NAMALWA (cell line): ENCODE measurements around the gene VEGFA.

Source experiments
- DNase-seq: peaks from one replicate; pipeline ENCODE4 v3.0.0-alpha.2; 2015; ENCODE audit warnings: low spot score

Gene VEGFA

GRCh38 chr6:43738877-43739641 is 31.0 kb upstream of the VEGFA start:
- DNase-seq = no peak

DNA sequence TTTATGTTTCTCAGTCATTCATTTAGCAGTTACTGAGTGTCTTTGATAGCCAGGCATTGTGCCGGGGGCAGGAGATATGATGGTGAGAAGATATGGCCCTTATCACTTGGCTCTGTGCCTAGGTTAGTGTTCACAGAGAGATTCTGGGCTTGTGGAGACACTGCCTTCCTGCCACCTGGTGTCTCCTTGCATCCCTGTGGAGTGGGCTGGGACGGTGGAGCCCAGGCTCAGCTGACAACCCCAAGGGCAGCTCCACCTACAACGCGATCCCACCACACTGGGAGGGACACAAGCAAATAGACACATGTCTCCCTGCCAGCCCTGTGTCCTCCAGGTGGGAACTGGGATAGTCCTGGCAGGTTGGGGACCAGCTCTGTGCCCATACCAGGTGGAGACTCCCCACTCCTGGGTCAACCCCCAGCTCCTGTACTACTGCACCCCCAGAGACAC is 30.3 kb upstream of the VEGFA start:
- DNase-seq = no peak

- DNase-seq = no peak
Measured at GRCh38 chr6:43740321-43740960, 29.6 kb upstream of the VEGFA start.

GRCh38 chr6:43740961-43741764 is 28.8 kb upstream of the VEGFA start:
- DNase-seq = no peak

GRCh38 chr6:43741829-43742228 is 28.2 kb upstream of the VEGFA start:
- DNase-seq = no peak

GRCh38 chr6:43742285-43742684 is 27.7 kb upstream of the VEGFA start:
- DNase-seq = no peak

GRCh38 chr6:43742931-43743632 is 26.9 kb upstream of the VEGFA start:
- DNase-seq = no peak

DNA sequence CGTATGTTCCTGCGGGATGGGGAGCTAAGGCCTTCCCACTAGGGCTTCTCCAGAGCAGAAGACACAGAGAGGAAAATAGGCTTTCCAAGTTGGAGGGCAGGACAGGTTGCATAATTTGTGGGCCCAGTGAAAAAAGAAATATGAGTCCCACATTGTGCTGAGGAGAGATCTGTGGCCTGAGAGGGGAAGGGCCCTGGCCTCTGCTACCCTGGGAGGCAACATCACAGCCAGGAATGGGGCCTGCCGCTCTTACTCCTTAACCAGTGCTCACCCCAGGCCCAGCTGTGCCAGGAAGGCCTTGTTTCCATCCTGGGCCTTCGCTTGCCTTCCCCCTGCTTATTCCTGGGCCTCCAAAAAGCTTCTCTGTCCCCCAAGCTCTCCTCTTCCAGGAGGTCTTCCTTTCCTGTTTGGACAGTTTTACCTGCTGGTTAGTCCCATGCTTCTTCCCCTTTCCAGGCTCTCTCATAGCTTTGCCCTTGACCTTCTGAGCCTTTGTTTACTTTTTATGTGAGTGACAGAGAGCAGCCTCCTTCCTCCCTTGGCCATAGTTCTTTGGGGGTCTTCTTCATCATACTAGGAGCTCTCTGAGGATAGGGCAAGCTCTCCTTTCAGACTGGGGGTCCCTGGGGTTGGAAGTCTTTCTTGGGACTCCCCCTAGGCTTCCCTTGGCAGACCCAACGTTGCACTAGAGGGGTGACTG is 26.2 kb upstream of the VEGFA start:
- no peak for DNase-seq

DNA sequence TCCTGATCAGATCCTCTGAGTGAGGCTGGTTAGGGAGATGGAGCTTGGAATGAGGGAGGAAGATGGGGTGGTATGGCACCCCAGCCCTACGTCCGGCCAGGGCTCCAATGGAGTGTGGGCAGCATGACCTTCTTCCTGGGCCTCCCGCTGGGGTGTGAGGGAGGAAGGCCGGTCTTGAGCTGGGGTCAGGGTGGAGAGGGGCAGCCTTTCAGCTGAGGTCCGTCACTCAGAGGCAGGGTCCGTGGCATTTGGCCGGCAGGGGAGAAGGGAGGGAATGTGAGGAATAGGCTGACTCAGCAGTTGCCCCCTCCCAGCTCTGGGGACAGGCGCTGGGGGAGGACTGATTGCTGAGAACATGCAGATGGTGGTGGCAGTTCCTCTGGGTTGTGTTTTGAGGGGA is 25.5 kb upstream of the VEGFA start:
- DNase-seq = no peak

- DNase-seq = no peak
Measured at GRCh38 chr6:43744931-43745727, 24.9 kb upstream of the VEGFA start.

DNA sequence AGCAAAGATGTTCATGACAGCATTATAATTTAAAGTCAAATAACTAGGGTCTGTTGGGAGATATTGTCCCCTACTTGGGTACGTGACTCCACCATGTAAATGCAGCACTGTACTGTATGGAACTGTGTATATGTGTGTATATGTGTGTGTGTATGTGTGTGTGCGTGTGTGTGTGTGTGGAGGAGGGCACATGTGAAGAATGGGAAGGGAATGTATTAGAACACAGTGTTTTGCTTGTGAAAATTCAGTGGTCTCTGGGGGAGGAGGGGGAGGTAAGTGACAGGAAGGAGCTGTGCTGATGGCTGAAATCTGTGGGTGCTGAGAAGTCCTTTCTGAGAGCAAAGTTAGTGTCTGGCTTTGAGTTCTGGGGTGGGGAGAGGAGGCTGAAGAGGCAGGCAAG is 23.9 kb upstream of the VEGFA start:
- DNase-seq = no peak

GRCh38 chr6:43746613-43747102 is 23.4 kb upstream of the VEGFA start:
- DNase-seq = no peak

GRCh38 chr6:43747784-43748183 is 22.2 kb upstream of the VEGFA start:
- DNase-seq = no peak

DNA sequence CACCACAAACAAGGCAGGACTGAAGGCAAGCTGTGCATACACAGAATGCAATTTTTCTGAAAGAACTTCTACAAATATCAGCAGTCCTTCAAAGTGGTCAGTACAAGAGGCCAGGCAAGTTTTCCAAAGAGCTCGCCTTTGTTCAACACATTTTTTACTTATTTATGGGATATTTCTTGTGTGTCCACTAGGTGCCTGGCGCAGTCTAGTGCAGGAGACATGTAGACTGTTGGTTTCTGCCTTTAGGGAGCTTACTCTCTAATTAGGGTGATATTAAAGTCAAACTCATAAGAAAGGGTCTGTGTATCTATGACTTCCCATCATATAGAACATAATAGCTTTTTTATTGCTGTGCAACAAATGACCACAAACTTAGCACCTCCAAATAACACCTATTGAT is 21.2 kb upstream of the VEGFA start:
- no peak for DNase-seq

GRCh38 chr6:43749461-43749860 is 20.6 kb upstream of the VEGFA start:
- DNase-seq = no peak

DNA sequence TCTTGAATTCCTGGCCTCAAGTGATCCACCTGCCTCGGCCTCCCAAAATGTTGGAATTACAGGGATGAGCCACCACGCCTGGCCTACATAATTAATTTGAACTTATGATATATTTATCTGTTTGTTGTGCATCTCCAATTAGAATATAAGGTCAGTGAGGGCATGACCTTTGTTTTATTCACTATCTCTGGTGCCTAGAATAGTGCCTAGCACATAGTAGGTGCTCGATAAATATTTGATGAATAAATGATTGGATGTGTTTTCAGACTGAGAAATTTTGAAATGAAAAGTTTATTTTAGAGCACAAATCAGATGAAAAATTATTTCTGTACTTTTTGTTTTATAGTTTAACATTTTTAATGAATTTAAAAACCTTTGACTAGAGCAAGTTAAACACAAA is 19.4 kb upstream of the VEGFA start:
- DNase-seq = no peak

DNA sequence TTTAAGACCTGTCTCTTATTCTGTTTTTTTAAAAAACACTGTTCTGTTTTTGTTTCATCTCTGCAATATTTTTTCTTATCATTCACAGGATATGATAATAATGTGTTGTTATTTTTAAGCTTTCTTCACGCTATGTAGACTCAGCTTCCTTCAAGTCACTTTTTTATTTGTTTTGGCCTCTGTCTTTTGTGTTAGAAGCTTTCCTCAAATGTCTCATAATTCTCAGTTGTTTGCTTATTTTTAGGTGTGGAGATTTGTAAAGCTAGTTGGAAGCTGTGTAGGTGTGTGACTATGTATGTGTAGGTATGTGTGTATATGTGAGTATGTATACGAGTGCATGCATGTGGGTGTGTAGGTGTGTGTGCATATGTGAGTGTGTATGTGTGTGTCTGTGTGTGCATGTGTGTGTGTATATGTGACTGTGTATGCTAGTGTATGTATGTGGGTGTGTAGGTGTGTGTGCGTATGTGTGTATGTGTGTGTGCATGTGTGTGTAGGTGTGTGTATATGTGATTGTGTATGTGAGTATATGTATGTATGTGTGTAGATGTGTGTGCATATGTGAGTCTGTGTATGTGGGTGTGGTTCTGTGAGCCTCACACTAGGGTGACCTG is 16.3 kb upstream of the VEGFA start:
- no peak for DNase-seq

DNA sequence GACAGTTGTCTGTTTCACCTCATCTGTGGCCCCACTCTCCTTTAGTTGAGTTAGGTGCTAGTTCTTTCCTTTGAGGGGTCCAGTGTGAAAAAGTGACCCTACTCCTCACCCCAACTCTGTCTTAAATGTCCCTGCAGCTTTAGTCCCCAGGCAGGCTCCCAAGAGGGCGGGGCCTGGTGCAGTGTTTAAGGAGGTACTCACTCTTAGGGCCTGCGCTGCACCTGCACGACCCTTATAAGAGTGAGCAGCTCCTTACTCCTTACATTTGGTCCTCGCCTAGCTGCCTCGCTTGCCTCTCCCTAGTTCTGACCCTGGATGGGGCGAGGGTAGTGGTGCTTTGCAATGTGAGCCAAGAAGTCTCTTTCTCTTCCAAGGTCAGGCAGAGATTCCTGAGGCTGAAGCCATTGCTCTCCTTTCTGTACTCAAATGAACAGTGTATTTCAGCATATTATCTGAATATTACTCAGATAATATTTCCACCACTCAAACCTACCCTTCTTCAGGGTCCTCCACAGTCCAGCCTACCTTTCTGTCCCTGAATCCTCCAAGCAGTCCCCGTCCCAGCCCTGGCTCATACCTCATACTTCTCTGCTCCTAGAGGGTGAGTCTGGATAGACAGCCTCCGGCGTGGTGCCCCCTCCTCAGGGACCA is 11.9 kb upstream of the VEGFA start:
- no peak for DNase-seq

DNA sequence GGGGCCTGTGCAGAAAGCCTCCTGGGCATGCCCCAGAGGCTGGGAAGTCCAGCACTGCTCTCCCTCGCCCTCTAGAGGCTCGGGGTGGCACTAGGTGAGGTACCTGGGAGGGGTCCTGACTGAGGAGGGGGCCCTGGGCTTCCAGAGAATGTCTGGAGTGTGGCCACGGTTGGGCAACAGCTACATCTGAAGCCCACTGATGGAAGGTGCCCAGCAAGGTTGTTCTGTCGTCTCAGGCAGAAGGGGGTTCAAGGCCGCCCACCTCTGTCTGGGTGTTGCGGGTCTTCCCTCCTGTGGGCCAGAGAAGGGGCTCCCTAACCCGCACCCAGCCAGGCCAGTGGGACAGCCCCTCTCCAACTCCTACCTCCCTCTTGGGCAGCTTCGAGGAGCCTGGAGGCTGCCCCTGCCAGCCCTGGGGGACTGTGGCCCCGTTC is 11.4 kb upstream of the VEGFA start:
- DNase-seq = peak; percentile 52
